NCI-H2081 (cell line): ENCODE results near the gene SCN10A.
A peak's percentile ranks its signal among the peaks of the same experiment; 100 is the strongest.

Source experiments
- DNase-seq, 2 experiments: peaks; one replicate each; lab custom pipeline; 2025; lab: John Stamatoyannopoulos, UW

The SCN10A gene

GRCh38 chr3:38720465-38720864 lies 95.6 kb downstream of the SCN10A start:
- DNase-seq, result no peak

- DNase-seq, result no peak
These were observed 98.4 kb downstream of the SCN10A start for GRCh38 chr3:38717355-38718240.

GRCh38 chr3:38713121-38713520 lies 102.9 kb downstream of the SCN10A start:
- DNase-seq, result no peak

GRCh38 chr3:38711321-38711720 lies 104.7 kb downstream of the SCN10A start:
- DNase-seq, result no peak

- DNase-seq, result no peak
These were observed 108.3 kb downstream of the SCN10A start for GRCh38 chr3:38707730-38708129.

- DNase-seq, result no peak
These were observed 109.1 kb downstream of the SCN10A start for GRCh38 chr3:38706961-38707360.

GRCh38 chr3:38702231-38702630 lies 113.8 kb downstream of the SCN10A start:
- no peak for DNase-seq

GRCh38 chr3:38698760-38699159 lies 117.3 kb downstream of the SCN10A start:
- no peak for DNase-seq

- DNase-seq, result no peak
These were observed 118.0 kb downstream of the SCN10A start for GRCh38 chr3:38698061-38698460.

GRCh38 chr3:38696034-38696433 lies 120.0 kb downstream of the SCN10A start:
- no peak for DNase-seq

- no peak for DNase-seq
These were observed 125.8 kb downstream of the SCN10A start for GRCh38 chr3:38690185-38690584.

GRCh38 chr3:38689774-38690173 lies 126.2 kb downstream of the SCN10A start:
- no peak for DNase-seq

- no peak for DNase-seq
These were observed 126.7 kb downstream of the SCN10A start for GRCh38 chr3:38689346-38689745.

- DNase-seq, result no peak
These were observed 128.7 kb downstream of the SCN10A start for GRCh38 chr3:38687321-38687720.

GRCh38 chr3:38684546-38684945 lies 131.5 kb downstream of the SCN10A start:
- DNase-seq, result no peak

- no peak for DNase-seq
These were observed 146.3 kb downstream of the SCN10A start for GRCh38 chr3:38669668-38670067.

- peak in 1 of 2 experiments; percentile 42 for DNase-seq
These were observed 153.5 kb downstream of the SCN10A start for GRCh38 chr3:38662544-38662943.

- no peak for DNase-seq
These were observed 157.2 kb downstream of the SCN10A start for GRCh38 chr3:38658841-38659240.

- DNase-seq, result no peak
These were observed 158.6 kb downstream of the SCN10A start for GRCh38 chr3:38657369-38657768.

GRCh38 chr3:38655708-38656300 lies 160.2 kb downstream of the SCN10A start:
- DNase-seq, result peak; percentile 57 to 68

GRCh38 chr3:38653685-38654537 lies 162.1 kb downstream of the SCN10A start:
- DNase-seq, result no peak

- no peak for DNase-seq
These were observed 163.1 kb downstream of the SCN10A start for GRCh38 chr3:38652934-38653333.
